ENCODE results near the gene THAP10.
A peak's percentile ranks its signal among the peaks of the same experiment; 100 is the strongest.
"Not testable (repeated sequence)": the region's sequence is repeated elsewhere in the genome, so short reads cannot be mapped to it uniquely, and the experiment has no call there.

Gene THAP10

GRCh38 chr15:70892002-70892911 is at the start of gene THAP10, which contains the start of gene LRRC49:
THAP10 (minus strand) TSS chr15:70892433; CDS start chr15:70892272, 161 bp downstream.
LRRC49 (plus strand) TSS chr15:70892826; CDS start chr15:70892895, 69 bp downstream.
- peak; percentile 33 for DNase-seq

GRCh38 chr15:70936326-70936725 is 44.1 kb upstream of the THAP10 start:
- DNase-seq, result no peak

GRCh38 chr15:70935631-70936030 is 43.4 kb upstream of the THAP10 start:
- DNase-seq, result no peak

GRCh38 chr15:70933411-70933810 is 41.2 kb upstream of the THAP10 start:
- DNase-seq, result no peak

- DNase-seq, result no peak
These were observed 40.2 kb upstream of the THAP10 start for GRCh38 chr15:70932397-70932796.

- no peak for DNase-seq
These were observed 39.6 kb upstream of the THAP10 start for GRCh38 chr15:70931821-70932220.

- DNase-seq, result not testable (repeated sequence)
These were observed 34.7 kb upstream of the THAP10 start for GRCh38 chr15:70926914-70927313.

- no peak for DNase-seq
These were observed 31.3 kb upstream of the THAP10 start for GRCh38 chr15:70923311-70924080.

GRCh38 chr15:70922119-70922518 is 29.9 kb upstream of the THAP10 start:
- no peak for DNase-seq

- DNase-seq, result no peak
These were observed 28.9 kb upstream of the THAP10 start for GRCh38 chr15:70920981-70921696.

- DNase-seq, result no peak
These were observed 25.7 kb upstream of the THAP10 start for GRCh38 chr15:70917955-70918354.

- no peak for DNase-seq
These were observed 24.3 kb upstream of the THAP10 start for GRCh38 chr15:70916531-70916930.

GRCh38 chr15:70912187-70912586 is 20.0 kb upstream of the THAP10 start:
- DNase-seq, result no peak

GRCh38 chr15:70910958-70911357 is 18.7 kb upstream of the THAP10 start:
- no peak for DNase-seq

GRCh38 chr15:70907784-70908471 is 15.7 kb upstream of the THAP10 start:
- DNase-seq, result no peak

- DNase-seq, result no peak
These were observed 14.6 kb upstream of the THAP10 start for GRCh38 chr15:70906842-70907241.

- no peak for DNase-seq
These were observed 9.9 kb upstream of the THAP10 start for GRCh38 chr15:70902107-70902506.

GRCh38 chr15:70892912-70893560 is 803 bp upstream of the THAP10 start:
- DNase-seq, result no peak

GRCh38 chr15:70882361-70882760 is 9.9 kb downstream of the THAP10 start:
- no peak for DNase-seq

GRCh38 chr15:70880781-70881180 is 11.5 kb downstream of the THAP10 start:
- DNase-seq, result no peak

- DNase-seq, result no peak
These were observed 12.8 kb downstream of the THAP10 start for GRCh38 chr15:70879401-70879800.

- no peak for DNase-seq
These were observed 15.6 kb downstream of the THAP10 start for GRCh38 chr15:70876683-70877082.

Measured in CD4-positive, alpha-beta T cell treated with Interleukin-17A for 4 hours (primary cell).